T-cell (primary cell): ENCODE data around the gene MYBPC3. TPM values are rescaled to one million over a fixed set of nuclear protein-coding genes. Genes with fewer than 3 reads are reported as not detected.

Experiments used
- ATAC-seq, 4 experiments: fragments of 200-7000 bp in 3 of 4; fragments of 150-1000 bp in 1 of 4; cut with Tn5 transposase; replicated peaks in 1 of 4; 1 replicate in 3 of 4; 2 replicates in 1 of 4; pipeline ENCODE4 v1.10.0; 2021; ENCODE audit warnings: moderate library complexity in 3 of 4, mild to moderate bottlenecking in 2 of 4, moderate number of reproducible peaks in 1 of 4
- CTCF ChIA-PET, 2 donors: fragments of 300-600 bp; sonication (Branson Sonifier 250); formaldehyde crosslinking; loops; one replicate each; lab custom pipeline; 2022; ENCODE audit warnings: antibody characterized with exemption in 2 of 2; lab: Charles Lee
- POLR2A ChIA-PET, 2 donors: fragments of 300-600 bp; sonication (Branson Sonifier 250); formaldehyde crosslinking; loops; one replicate each; lab custom pipeline; 2022; ENCODE audit warnings: antibody characterized with exemption in 2 of 2; lab: Charles Lee
- DNase-seq, 35 experiments: peaks; one replicate each; pipeline versions ENCODE4 v3.0.0 to v3.0.0-alpha.2; 2013 to 2023
- H3K27ac ChIP-seq: one replicate; pipeline ENCODE4 v1.5.1; 2013; ENCODE audit warnings: low read length
- H3K27me3 ChIP-seq, 2 experiments: replicated peaks in 1 of 2; 1 replicate in 1 of 2; 2 replicates in 1 of 2; pipeline versions ENCODE4 v1.6.1 to v1.7.0; 2013; ENCODE audit warnings: low read length in 1 of 2, mixed read lengths in 1 of 2; ENCODE audit not compliant: control insufficient read depth in 2 of 2, insufficient read depth in 2 of 2; ENCODE audit errors: extremely low read depth in 1 of 2
- H3K36me3 ChIP-seq, 2 donors: 1 replicate in 1 of 2; 2 replicates in 1 of 2; pipeline versions ENCODE4 v1.6.1 to v1.7.0; 2013; ENCODE audit warnings: low read length in 1 of 2; ENCODE audit not compliant: control insufficient read depth in 2 of 2, insufficient read depth in 1 of 2; ENCODE audit errors: extremely low read depth in 1 of 2
- H3K4me1 ChIP-seq, 2 experiments: 1 replicate in 1 of 2; 2 replicates in 1 of 2; pipeline versions ENCODE4 v1.6.1 to v1.7.0; 2013; ENCODE audit warnings: low read length in 2 of 2, mixed read lengths in 1 of 2; ENCODE audit not compliant: insufficient read depth in 2 of 2, control insufficient read depth in 1 of 2; ENCODE audit errors: extremely low read depth in 1 of 2
- H3K4me3 ChIP-seq, 2 donors: 1 replicate in 1 of 2; 2 replicates in 1 of 2; pipeline versions ENCODE4 v1.5.1 to v1.7.0; 2013; ENCODE audit warnings: mild to moderate bottlenecking in 2 of 2, low read length in 1 of 2, moderate library complexity in 1 of 2; ENCODE audit not compliant: control insufficient read depth in 1 of 2; ENCODE audit errors: extremely low read depth in 1 of 2
- H3K9me3 ChIP-seq: 2 replicates; pipeline ENCODE4 v1.7.0; 2013
- H3K27ac Mint-ChIP-seq, 2 donors: one replicate each; pipeline ENCODE4 v1.8.0; 2020 to 2021; ENCODE audit warnings: mild to moderate bottlenecking in 2 of 2, mixed read lengths in 2 of 2
- H3K27me3 Mint-ChIP-seq, 2 donors: one replicate each; pipeline ENCODE4 v1.8.0; 2021 to 2022; ENCODE audit warnings: mixed read lengths in 2 of 2
- H3K36me3 Mint-ChIP-seq: one replicate; pipeline ENCODE4 v1.8.0; 2021; ENCODE audit warnings: mixed read lengths
- H3K4me1 Mint-ChIP-seq, 3 donors: one replicate each; pipeline ENCODE4 v1.8.0; 2020 to 2022; ENCODE audit warnings: mixed read lengths in 3 of 3, mild to moderate bottlenecking in 1 of 3
- H3K4me3 Mint-ChIP-seq, 3 donors: one replicate each; pipeline ENCODE4 v1.8.0; 2020 to 2022; ENCODE audit warnings: mild to moderate bottlenecking in 3 of 3, mixed read lengths in 3 of 3, moderate library complexity in 3 of 3
- H3K9me3 Mint-ChIP-seq, 3 donors: one replicate each; pipeline ENCODE4 v1.8.0; 2020 to 2022; ENCODE audit warnings: mixed read lengths in 3 of 3
- WGBS: methylation state at CpG from one replicate; pipeline ENCODE4 v1.1.5; 2013; ENCODE audit warnings: missing lambda C conversion rate; ENCODE audit not compliant: insufficient coverage; 5-methylcytosine and 5-hydroxymethylcytosine counted together
- total RNA-seq, 35 experiments: library from RNA in 6 of 35; stranded (reverse) in 6 of 35; fragments of 120-200 nt in 1 of 35; gene quantifications; one replicate each; pipeline versions ENCODE4 v1.2.1 to v1.2.4 and lab custom pipeline; 2013 to 2026

MYBPC3 gene
- total RNA-seq, 5 donors from 2014 or later (not counting 1 experiment from before 2014, with no cell fraction given): not detected

- WGBS: 94% methylated on average over 1 of the region's 1 CpG
- no peak overlapping the region for H3K27ac ChIP-seq
- POLR2A ChIA-PET: no interaction called here
- H3K36me3 Mint-ChIP-seq: no peaks in the 10 kb centered on the region
- H3K27me3 ChIP-seq: peaks cover 0 to 15% of the 10 kb centered on the region in 2 experiments
- no peaks in the 10 kb centered on the region for H3K36me3 ChIP-seq
- H3K27me3 Mint-ChIP-seq: no peaks in the 10 kb centered on the region
- no peak overlapping the region for H3K4me3 ChIP-seq
- DNase-seq (no peak), ATAC-seq (no peak)
- H3K9me3 Mint-ChIP-seq: no peaks in the 10 kb centered on the region
- CTCF ChIA-PET: no interaction called here
- H3K4me1 ChIP-seq: peaks cover 0 to 13% of the 10 kb centered on the region in 2 experiments
- no peak overlapping the region for H3K4me3 Mint-ChIP-seq
- no peak overlapping the region for H3K27ac Mint-ChIP-seq
- peaks cover 6 to 9% (median 7%) of the 10 kb centered on the region in 3 donors for H3K4me1 Mint-ChIP-seq
- H3K9me3 ChIP-seq: no peaks in the 10 kb centered on the region
Measured at GRCh38 chr11:47356998-47357329, 4.5 kb upstream of the MYBPC3 start.

GRCh38 chr11:47356129-47356997 is 3.9 kb upstream of the MYBPC3 start:
- Mint-ChIP-seq H3K9me3 (no peaks in the 10 kb centered on the region), H3K27ac (no peak overlapping the region), H3K27me3 (no peaks in the 10 kb centered on the region), H3K4me1 (peaks cover 6 to 9% (median 7%) of the 10 kb centered on the region in 3 donors), H3K36me3 (no peaks in the 10 kb centered on the region), H3K4me3 (no peak overlapping the region)
- 82% methylated on average over 9 of the region's 9 CpGs for WGBS
- no peak overlapping the region for H3K27ac ChIP-seq
- H3K36me3 ChIP-seq: no peaks in the 10 kb centered on the region
- POLR2A ChIA-PET: no interaction called here
- peaks cover 0 to 13% of the 10 kb centered on the region in 2 experiments for H3K4me1 ChIP-seq
- no peak for ATAC-seq
- no peaks in the 10 kb centered on the region for H3K9me3 ChIP-seq
- peaks cover 0 to 15% of the 10 kb centered on the region in 2 experiments for H3K27me3 ChIP-seq
- no peak for DNase-seq
- no peak overlapping the region for H3K4me3 ChIP-seq
- CTCF ChIA-PET: no interaction called here

GRCh38 chr11:47355283-47356128 is 3.0 kb upstream of the MYBPC3 start:
- no peak for ATAC-seq
- DNase-seq: no peak
- H3K4me3 Mint-ChIP-seq: no peak overlapping the region
- no peaks in the 10 kb centered on the region for H3K9me3 Mint-ChIP-seq
- no peak overlapping the region for H3K27ac ChIP-seq
- ChIA-PET CTCF (no interaction called here), POLR2A (no interaction called here)
- H3K27ac Mint-ChIP-seq: no peak overlapping the region
- H3K4me1 Mint-ChIP-seq: peaks cover 6 to 9% (median 7%) of the 10 kb centered on the region in 3 donors
- 90% methylated on average over 33 of the region's 47 CpGs for WGBS
- peaks cover 0 to 13% of the 10 kb centered on the region in 2 experiments for H3K4me1 ChIP-seq
- no peaks in the 10 kb centered on the region for H3K27me3 Mint-ChIP-seq
- H3K36me3 ChIP-seq: no peaks in the 10 kb centered on the region
- no peak overlapping the region for H3K4me3 ChIP-seq
- peaks cover 0 to 19% of the 10 kb centered on the region in 2 experiments for H3K27me3 ChIP-seq
- H3K9me3 ChIP-seq: no peaks in the 10 kb centered on the region
- H3K36me3 Mint-ChIP-seq: no peaks in the 10 kb centered on the region

- H3K27ac Mint-ChIP-seq: no peak overlapping the region
- no peaks in the 10 kb centered on the region for H3K27me3 Mint-ChIP-seq
- ATAC-seq (no peak), DNase-seq (no peak)
- Histone ChIP-seq H3K36me3 (no peaks in the 10 kb centered on the region), H3K27me3 (peaks cover 0 to 18% of the 10 kb centered on the region in 2 experiments), H3K4me1 (peaks cover 0 to 8% of the 10 kb centered on the region in 2 experiments), H3K9me3 (no peaks in the 10 kb centered on the region), H3K4me3 (no peak overlapping the region), H3K27ac (no peak overlapping the region)
- 98% methylated on average over 23 of the region's 32 CpGs for WGBS
- H3K4me1 Mint-ChIP-seq: peaks cover 6 to 8% (median 7%) of the 10 kb centered on the region in 3 donors
- H3K36me3 Mint-ChIP-seq: no peaks in the 10 kb centered on the region
- ChIA-PET POLR2A (no interaction called here), CTCF (no interaction called here)
- H3K9me3 Mint-ChIP-seq: no peaks in the 10 kb centered on the region
- no peak overlapping the region for H3K4me3 Mint-ChIP-seq
Measured at GRCh38 chr11:47354913-47355282, 2.4 kb upstream of the MYBPC3 start.

- no peak for ATAC-seq
- POLR2A ChIA-PET: no interaction called here
Measured at GRCh38 chr11:47353978-47354774, 1.7 kb upstream of the MYBPC3 start.

More at GRCh38 chr11:47353978-47354774, 1.7 kb upstream of the MYBPC3 start:
- H3K4me3 Mint-ChIP-seq: no peak overlapping the region
- no peaks in the 10 kb centered on the region for H3K27me3 Mint-ChIP-seq
- Histone ChIP-seq H3K4me1 (peaks cover 0 to under 1% of the 10 kb centered on the region in 2 experiments), H3K36me3 (no peaks in the 10 kb centered on the region), H3K27ac (no peak overlapping the region), H3K9me3 (no peaks in the 10 kb centered on the region), H3K4me3 (no peak overlapping the region), H3K27me3 (peaks cover 0 to 14% of the 10 kb centered on the region in 2 experiments)
- H3K27ac Mint-ChIP-seq: no peak overlapping the region
- H3K4me1 Mint-ChIP-seq: peaks cover 0 to under 1% (median under 1%) of the 10 kb centered on the region in 3 donors
- no peaks in the 10 kb centered on the region for H3K36me3 Mint-ChIP-seq
- H3K9me3 Mint-ChIP-seq: no peaks in the 10 kb centered on the region
- CTCF ChIA-PET: no interaction called here
- no peak for DNase-seq
- WGBS: 91% methylated on average over 7 of the region's 15 CpGs
